ENCODE results near the gene NCAPD2. TPM values are rescaled to one million over a fixed set of nuclear protein-coding genes. Genes with fewer than 3 reads are reported as not detected.
"Not testable (repeated sequence)": the region's sequence is repeated elsewhere in the genome, so short reads cannot be mapped to it uniquely, and the experiment has no call there.

Gene NCAPD2
- total RNA-seq, 1 experiment from 2014 or later, result 204 TPM

DNA sequence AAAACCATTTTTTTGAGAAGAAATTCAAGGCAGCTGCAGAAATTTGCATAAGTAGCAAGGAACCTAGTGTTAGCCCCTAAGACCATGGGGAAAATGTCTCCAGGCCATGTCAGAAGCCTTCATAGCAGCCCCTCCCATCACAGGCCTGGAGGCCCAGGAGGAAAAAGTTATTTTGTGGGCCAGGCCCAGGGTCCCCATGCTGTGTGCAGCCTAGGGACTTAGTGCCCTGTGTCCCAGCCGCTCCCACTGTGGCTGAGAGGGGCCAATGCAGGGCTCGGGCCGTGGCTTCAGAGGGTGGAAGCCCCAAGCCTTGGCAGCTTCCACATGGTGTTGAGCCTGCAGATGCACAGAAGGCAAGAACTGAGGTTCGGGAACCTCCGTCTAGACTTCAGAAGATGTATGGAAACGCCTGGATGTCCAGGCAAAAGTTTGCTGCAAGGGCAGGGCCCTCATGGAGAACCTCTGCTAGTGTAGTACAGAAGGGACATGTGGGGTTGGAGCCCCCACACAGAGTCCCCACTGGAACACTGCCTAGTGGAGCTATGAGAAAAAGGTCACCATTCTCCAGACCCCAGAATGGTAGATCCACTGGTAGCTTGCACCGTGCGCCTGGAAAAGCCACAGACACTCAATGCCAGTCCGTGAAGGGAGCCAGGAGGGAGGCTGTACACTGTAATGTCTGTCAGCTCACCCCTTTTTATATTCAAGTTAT is 26.2 kb upstream of the NCAPD2 start:
- CTCF ChIA-PET, result interaction anchor here (0.6 kb wide), 1 partner anchor 25 kb away, joined by 4 read pairs; no protein-coding TSS in a partner anchor
- H3K4me3 ChIP-seq (ENCODE audit: low read depth, low read length); H3K4me1 Mint-ChIP-seq (ENCODE audit: low read depth, unreplicated experiment); H3K27me3 Mint-ChIP-seq (ENCODE audit: insufficient read depth, unreplicated experiment); BruUV-seq (replicated peaks); H3K27ac Mint-ChIP-seq (ENCODE audit: unreplicated experiment); H3K4me3 Mint-ChIP-seq (ENCODE audit: unreplicated experiment); H3K9me3 Mint-ChIP-seq (ENCODE audit: unreplicated experiment); H3K36me3 ChIP-seq (ENCODE audit: control insufficient read depth, insufficient read depth, low read length); H3K9me3 ChIP-seq; H3K36me3 Mint-ChIP-seq (ENCODE audit: insufficient read depth, unreplicated experiment); H3K4me1 ChIP-seq; intact Hi-C loops (cut with micrococcal nuclease; ENCODE audit: unreplicated experiment); H3K27me3 ChIP-seq (replicated peaks; ENCODE audit: control insufficient read depth, insufficient read depth, low read length); POLR2A ChIA-PET: not testable (repeated sequence)
- DNase-seq, result peak in 1 of 2 experiments; percentile 32

GRCh38 chr12:6468283-6468575 is 25.7 kb upstream of the NCAPD2 start:
- Mint-ChIP-seq H3K4me3 (ENCODE audit: unreplicated experiment) (no peak overlapping the region), H3K27ac (ENCODE audit: unreplicated experiment) (no peak overlapping the region), H3K36me3 (ENCODE audit: insufficient read depth, unreplicated experiment) (peaks cover 8% of the 10 kb centered on the region), H3K27me3 (ENCODE audit: insufficient read depth, unreplicated experiment) (no peaks in the 10 kb centered on the region), H3K9me3 (ENCODE audit: unreplicated experiment) (no peaks in the 10 kb centered on the region), H3K4me1 (ENCODE audit: low read depth, unreplicated experiment) (no peaks in the 10 kb centered on the region)
- POLR2A ChIA-PET, result no interaction called here
- H3K4me1 ChIP-seq, result no peaks in the 10 kb centered on the region
- intact Hi-C loops (cut with micrococcal nuclease; ENCODE audit: unreplicated experiment), result no loop called here
- no peak for DNase-seq
- TF ChIP-seq CTCF (IDR thresholded peaks at IDR 0.05; ENCODE audit: insufficient read depth in 1 of 2, low read depth in 1 of 2, low read length in 1 of 2, severe bottlenecking in 1 of 2, unreplicated experiment in 1 of 2), result no peak
- H3K27me3 ChIP-seq (replicated peaks; ENCODE audit: control insufficient read depth, insufficient read depth, low read length), result no peaks in the 10 kb centered on the region
- H3K36me3 ChIP-seq (ENCODE audit: control insufficient read depth, insufficient read depth, low read length), result 0 out of 2 replicates have a peak, but pooled peaks cover 1% of the 10 kb centered on the region
- H3K9me3 ChIP-seq, result no peaks in the 10 kb centered on the region
- H3K4me3 ChIP-seq (ENCODE audit: low read depth, low read length), result no peak overlapping the region
- CTCF ChIA-PET, result interaction anchor here (0.6 kb wide), 1 partner anchor 25 kb away, joined by 4 read pairs; no protein-coding TSS in a partner anchor
- no TSS peak for BruUV-seq (replicated peaks)

DNA sequence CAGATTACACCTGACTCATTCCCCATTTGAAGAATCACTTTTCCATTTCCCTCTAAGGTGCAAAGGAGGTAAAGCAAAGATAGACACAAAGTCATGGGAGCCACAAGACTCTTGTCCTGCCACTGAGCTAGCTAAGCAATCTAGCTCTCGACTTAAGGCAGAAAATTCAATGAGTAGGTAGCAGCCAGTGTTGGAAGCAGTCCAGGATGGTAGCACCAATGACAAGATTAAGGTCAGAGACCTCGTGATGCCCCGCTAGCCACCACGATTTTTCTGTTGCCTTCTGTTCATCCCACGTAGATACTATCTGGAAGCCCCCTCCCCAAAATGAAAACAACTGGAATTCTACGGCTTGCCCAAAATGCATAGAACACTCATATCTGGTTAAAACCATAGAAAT is 24.8 kb upstream of the NCAPD2 start:
- no peaks in the 10 kb centered on the region for H3K4me1 Mint-ChIP-seq (ENCODE audit: low read depth, unreplicated experiment)
- H3K4me1 ChIP-seq, result no peaks in the 10 kb centered on the region
- DNase-seq, result peak in 1 of 2 experiments; percentile 17
- no peaks in the 10 kb centered on the region for H3K27me3 ChIP-seq (replicated peaks; ENCODE audit: control insufficient read depth, insufficient read depth, low read length)
- H3K9me3 Mint-ChIP-seq (ENCODE audit: unreplicated experiment), result no peaks in the 10 kb centered on the region
- intact Hi-C loops (cut with micrococcal nuclease; ENCODE audit: unreplicated experiment), result no loop called here
- TF ChIP-seq CTCF (IDR thresholded peaks at IDR 0.05; ENCODE audit: insufficient read depth in 1 of 2, low read depth in 1 of 2, low read length in 1 of 2, severe bottlenecking in 1 of 2, unreplicated experiment in 1 of 2), result no peak
- no peaks in the 10 kb centered on the region for H3K9me3 ChIP-seq
- H3K27me3 Mint-ChIP-seq (ENCODE audit: insufficient read depth, unreplicated experiment), result no peaks in the 10 kb centered on the region
- BruUV-seq (replicated peaks), result no TSS peak
- H3K36me3 ChIP-seq (ENCODE audit: control insufficient read depth, insufficient read depth, low read length), result 0 out of 2 replicates have a peak, but pooled peaks cover 1% of the 10 kb centered on the region
- no peak overlapping the region for H3K27ac Mint-ChIP-seq (ENCODE audit: unreplicated experiment)
- H3K36me3 Mint-ChIP-seq (ENCODE audit: insufficient read depth, unreplicated experiment), result peaks cover 8% of the 10 kb centered on the region
- H3K4me3 ChIP-seq (ENCODE audit: low read depth, low read length), result no peak overlapping the region
- ChIA-PET CTCF (no interaction called here), POLR2A (interaction anchor here (2.5 to 3.2 kb wide), 2 partner anchors 18 to 24 kb away, joined by 16 to 52 read pairs; partner anchors contain the start of genes MRPL51 and TAPBPL)
- peak overlapping the region; percentile 78 for H3K4me3 Mint-ChIP-seq (ENCODE audit: unreplicated experiment)
